ENCODE results near the gene TNN. TPM values are rescaled to one million over a fixed set of nuclear protein-coding genes. Genes with fewer than 3 reads are reported as not detected.

TNN gene
- polyA plus RNA-seq, 1 donor from 2014 or later: not detected

- no peak overlapping the region for H3K9ac ChIP-seq (ENCODE audit: low read length)
- no peaks in the 10 kb centered on the region for H3K9me3 ChIP-seq (ENCODE audit: low read length)
- H3K4me3 ChIP-seq (ENCODE audit: low read length): no peak overlapping the region
- no peak overlapping the region for H3K27ac ChIP-seq (ENCODE audit: low read length)
- H3K27me3 ChIP-seq (ENCODE audit: insufficient read depth, low read depth, low read length): peaks cover 39% of the 10 kb centered on the region
- no peaks in the 10 kb centered on the region for H3F3A ChIP-seq (ENCODE audit: insufficient read depth, low read length, poor library complexity, severe bottlenecking)
- H2AFZ ChIP-seq (ENCODE audit: low read depth, low read length): no peak overlapping the region
- no peak overlapping the region for H3K4me2 ChIP-seq (ENCODE audit: low read length)
- no peaks in the 10 kb centered on the region for H3K36me3 ChIP-seq (ENCODE audit: insufficient read depth, low read length)
- H4K20me1 ChIP-seq (ENCODE audit: insufficient read depth): no peaks in the 10 kb centered on the region
- no peak for TF ChIP-seq TAF1 (IDR thresholded peaks at IDR 0.05; ENCODE audit: low read depth)
- no peak for TF ChIP-seq CTCF (IDR thresholded peaks at IDR 0.05; ENCODE audit: poor library complexity, severe bottlenecking)
- TF ChIP-seq EP300 (conservative IDR thresholded peaks at IDR 0.05; ENCODE audit: poor library complexity, severe bottlenecking): no peak
- no peaks in the 10 kb centered on the region for H3K79me2 ChIP-seq (replicated peaks; ENCODE audit: insufficient read depth, low read length)
- H3K9me2 ChIP-seq (ENCODE audit: insufficient read depth, low read length): no peaks in the 10 kb centered on the region
These were observed 121.3 kb downstream of the TNN start for GRCh38 chr1:175188936-175189335.

GRCh38 chr1:175191659-175192058, 124.0 kb downstream of the TNN start:
- H3K9ac ChIP-seq (ENCODE audit: low read length): no peak overlapping the region
- no peak overlapping the region for H3K27ac ChIP-seq (ENCODE audit: low read length)
- H3K4me3 ChIP-seq (ENCODE audit: low read length): peak overlapping the region; percentile 60
- no peaks in the 10 kb centered on the region for H3F3A ChIP-seq (ENCODE audit: insufficient read depth, low read length, poor library complexity, severe bottlenecking)
- no peaks in the 10 kb centered on the region for H4K20me1 ChIP-seq (ENCODE audit: insufficient read depth)
- H3K9me3 ChIP-seq (ENCODE audit: low read length): no peaks in the 10 kb centered on the region
- peaks cover 46% of the 10 kb centered on the region for H3K27me3 ChIP-seq (ENCODE audit: insufficient read depth, low read depth, low read length)
- no peaks in the 10 kb centered on the region for H3K79me2 ChIP-seq (replicated peaks; ENCODE audit: insufficient read depth, low read length)
- TF ChIP-seq SMC3 (conservative IDR thresholded peaks at IDR 0.05; ENCODE audit: poor library complexity) (no peak), TAF1 (IDR thresholded peaks at IDR 0.05; ENCODE audit: low read depth) (no peak), CTCF (IDR thresholded peaks at IDR 0.05; ENCODE audit: poor library complexity, severe bottlenecking) (no peak), POLR2AphosphoS5 (IDR thresholded peaks at IDR 0.05) (no peak), MXI1 (conservative IDR thresholded peaks at IDR 0.05; ENCODE audit: poor library complexity, severe bottlenecking) (no peak), EZH2 (IDR thresholded peaks at IDR 0.05; ENCODE audit: borderline replicate concordance, insufficient read depth, low read length, poor library complexity, severe bottlenecking) (no peak), RAD21 (conservative IDR thresholded peaks at IDR 0.05) (no peak), REST (IDR thresholded peaks at IDR 0.05; ENCODE audit: borderline replicate concordance) (no peak), EP300 (conservative IDR thresholded peaks at IDR 0.05; ENCODE audit: poor library complexity, severe bottlenecking) (no peak)
- H3K36me3 ChIP-seq (ENCODE audit: insufficient read depth, low read length): no peaks in the 10 kb centered on the region
- H3K4me2 ChIP-seq (ENCODE audit: low read length): no peak overlapping the region
- H2AFZ ChIP-seq (ENCODE audit: low read depth, low read length): no peak overlapping the region
- no peaks in the 10 kb centered on the region for H3K9me2 ChIP-seq (ENCODE audit: insufficient read depth, low read length)
